Mesenchymal stem cell (in vitro differentiated cells and primary cell): Measurements from ENCODE around the gene STXBP1.

ENCODE experiments used
- DNase-seq: peaks from one replicate; pipeline ENCODE4 v3.0.0-alpha.2; 2013
- H2AFZ ChIP-seq: one replicate; pipeline ENCODE4 v1.6.1; 2013; ENCODE audit warnings: low read depth, mild to moderate bottlenecking, control low read depth, inconsistent platforms, low read length, moderate library complexity
- H2AK5ac ChIP-seq: 2 replicates; pipeline ENCODE4 v1.6.1; 2013; ENCODE audit warnings: low read length, moderate library complexity, mild to moderate bottlenecking, inconsistent platforms; ENCODE audit not compliant: severe bottlenecking
- H2BK120ac ChIP-seq: one replicate; pipeline ENCODE4 v1.6.1; 2013; ENCODE audit warnings: low read depth, mild to moderate bottlenecking, inconsistent platforms, low read length, moderate library complexity
- H2BK12ac ChIP-seq, 2 experiments: one replicate each; pipeline ENCODE4 v1.6.1; 2013; ENCODE audit warnings: inconsistent platforms in 2 of 2, low read length in 2 of 2, mild to moderate bottlenecking in 2 of 2, moderate library complexity in 2 of 2, control low read depth in 1 of 2
- H2BK15ac ChIP-seq: one replicate; pipeline ENCODE4 v1.6.1; 2013; ENCODE audit warnings: mild to moderate bottlenecking, low read depth, inconsistent platforms; ENCODE audit not compliant: poor library complexity, severe bottlenecking
- H2BK5ac ChIP-seq: 2 replicates; pipeline ENCODE4 v1.6.1; 2013; ENCODE audit warnings: low read depth, mild to moderate bottlenecking, low read length, control low read depth, inconsistent platforms; ENCODE audit not compliant: poor library complexity, severe bottlenecking
- H3K14ac ChIP-seq, 2 experiments: one replicate each; pipeline ENCODE4 v1.6.1; 2013; ENCODE audit warnings: inconsistent platforms in 2 of 2, low read length in 2 of 2, control low read depth in 1 of 2, mild to moderate bottlenecking in 1 of 2, moderate library complexity in 1 of 2
- H3K18ac ChIP-seq, 2 experiments: one replicate each; pipeline ENCODE4 v1.6.1; 2013; ENCODE audit warnings: inconsistent platforms in 2 of 2, low read length in 2 of 2, control low read depth in 1 of 2, low read depth in 1 of 2, mild to moderate bottlenecking in 1 of 2
- H3K23ac ChIP-seq, 2 experiments: one replicate each; pipeline ENCODE4 v1.6.1; 2013; ENCODE audit warnings: inconsistent platforms in 2 of 2, low read length in 2 of 2, mild to moderate bottlenecking in 2 of 2, moderate library complexity in 2 of 2, control low read depth in 1 of 2
- H3K27ac ChIP-seq: 2 replicates; pipeline ENCODE4 v1.5.1; 2013; ENCODE audit warnings: mild to moderate bottlenecking, moderate library complexity, low read length, control low read depth, inconsistent platforms; ENCODE audit not compliant: poor library complexity, severe bottlenecking
- H3K27me3 ChIP-seq, 2 experiments: 2 replicates each; pipeline versions ENCODE4 v1.6.1 to v1.7.0; 2013; ENCODE audit warnings: low read length in 2 of 2, mild to moderate bottlenecking in 2 of 2, moderate library complexity in 2 of 2, control low read depth in 1 of 2, inconsistent platforms in 1 of 2; ENCODE audit not compliant: control insufficient read depth in 1 of 2, insufficient read depth in 1 of 2
- H3K36me3 ChIP-seq, 2 experiments: 2 replicates each; pipeline versions ENCODE4 v1.6.1 to v1.7.0; 2013; ENCODE audit warnings: low read length in 2 of 2, control low read depth in 1 of 2, inconsistent platforms in 1 of 2, low read depth in 1 of 2, mild to moderate bottlenecking in 1 of 2; ENCODE audit not compliant: insufficient read depth in 2 of 2, control insufficient read depth in 1 of 2
- H3K4ac ChIP-seq, 2 experiments: one replicate each; pipeline ENCODE4 v1.6.1; 2013; ENCODE audit warnings: inconsistent platforms in 2 of 2, low read length in 2 of 2, mild to moderate bottlenecking in 2 of 2, moderate library complexity in 2 of 2, control low read depth in 1 of 2, low read depth in 1 of 2
- H3K4me1 ChIP-seq: 2 replicates; pipeline ENCODE4 v1.6.1; 2013; ENCODE audit warnings: low read depth, low read length, control low read depth; ENCODE audit not compliant: control insufficient read depth, insufficient read depth
- H3K4me2 ChIP-seq: 2 replicates; pipeline ENCODE4 v1.6.1; 2013; ENCODE audit warnings: low read length, mild to moderate bottlenecking, inconsistent platforms; ENCODE audit not compliant: poor library complexity, severe bottlenecking
- H3K4me3 ChIP-seq, 2 experiments: 2 replicates each; pipeline versions ENCODE4 v1.5.1 to v1.7.0; 2013; ENCODE audit warnings: low read length in 2 of 2, mild to moderate bottlenecking in 2 of 2, control low read depth in 1 of 2, low read depth in 1 of 2; ENCODE audit not compliant: insufficient read depth in 1 of 2
- H3K79me1 ChIP-seq: replicated peaks from 2 replicates; pipeline ENCODE4 v1.6.1; 2013; ENCODE audit warnings: mild to moderate bottlenecking, control low read depth, low read length, inconsistent platforms; ENCODE audit not compliant: poor library complexity, severe bottlenecking
- H3K9ac ChIP-seq: 2 replicates; pipeline ENCODE4 v1.7.0; 2013; ENCODE audit warnings: mild to moderate bottlenecking, low read length, moderate library complexity
- H3K9me3 ChIP-seq: 2 replicates; pipeline ENCODE4 v1.7.0; 2013; ENCODE audit warnings: mild to moderate bottlenecking, low read length; ENCODE audit not compliant: control insufficient read depth
- H4K8ac ChIP-seq: one replicate; pipeline ENCODE4 v1.6.1; 2013; ENCODE audit warnings: inconsistent platforms, mild to moderate bottlenecking, low read length, moderate library complexity
- H4K91ac ChIP-seq: one replicate; pipeline ENCODE4 v1.6.1; 2013; ENCODE audit warnings: mild to moderate bottlenecking, low read length, inconsistent platforms
- WGBS: methylation state at CpG from one replicate; pipeline ENCODE4 v1.1.7; 2013; ENCODE audit warnings: mixed read lengths; 5-methylcytosine and 5-hydroxymethylcytosine counted together

Gene STXBP1

GRCh38 chr9:127712867-127713266, 100.8 kb downstream of the STXBP1 start:
- H2AFZ ChIP-seq, result no peak overlapping the region
- no peaks in the 10 kb centered on the region for H3K27me3 ChIP-seq
- H3K4ac ChIP-seq, result no peak overlapping the region
- WGBS, result 94% methylated on average over 10 of the region's 10 CpGs
- no peak overlapping the region for H2BK5ac ChIP-seq
- no peak overlapping the region for H2BK12ac ChIP-seq
- H2BK120ac ChIP-seq, result no peak overlapping the region
- H4K91ac ChIP-seq, result peak overlapping the region; percentile 43
- H3K4me3 ChIP-seq, result no peak overlapping the region
- H3K9ac ChIP-seq, result no peak overlapping the region
- H3K36me3 ChIP-seq, result peaks cover 0 to 18% of the 10 kb centered on the region in 2 experiments
- peak overlapping the region; percentile 37 for H2AK5ac ChIP-seq
- no peak overlapping the region for H3K27ac ChIP-seq
- no peak overlapping the region for H4K8ac ChIP-seq
- no peak overlapping the region for H2BK15ac ChIP-seq
- H3K4me1 ChIP-seq, result peaks cover 46% of the 10 kb centered on the region
- H3K79me1 ChIP-seq, result peaks cover 20% of the 10 kb centered on the region
- H3K23ac ChIP-seq, result no peak overlapping the region
- DNase-seq, result no peak
- no peak overlapping the region for H3K18ac ChIP-seq
- no peaks in the 10 kb centered on the region for H3K9me3 ChIP-seq
- no peak overlapping the region for H3K4me2 ChIP-seq
- no peak overlapping the region for H3K14ac ChIP-seq

GRCh38 chr9:127714020-127714750, 102.1 kb downstream of the STXBP1 start:
- no peak overlapping the region for H4K91ac ChIP-seq
- peak overlapping the region; percentile 66 for H3K4me2 ChIP-seq
- H2AFZ ChIP-seq, result no peak overlapping the region
- H3K9me3 ChIP-seq, result no peaks in the 10 kb centered on the region
- H3K27me3 ChIP-seq, result no peaks in the 10 kb centered on the region
- no peak overlapping the region for H2BK12ac ChIP-seq
- no peak overlapping the region for H4K8ac ChIP-seq
- peaks cover 46% of the 10 kb centered on the region for H3K4me1 ChIP-seq
- no peak overlapping the region for H2BK5ac ChIP-seq
- H3K27ac ChIP-seq, result no peak overlapping the region
- no peak for DNase-seq
- H2AK5ac ChIP-seq, result no peak overlapping the region
- WGBS, result 81% methylated on average over 19 of the region's 19 CpGs
- H3K9ac ChIP-seq, result peak overlapping the region; percentile 70
- H3K14ac ChIP-seq, result no peak overlapping the region
- no peak overlapping the region for H3K4ac ChIP-seq
- H2BK15ac ChIP-seq, result peak overlapping the region; percentile 63
- H3K4me3 ChIP-seq, result peak overlapping the region; percentile 43 to 79
- peaks cover 0 to 16% of the 10 kb centered on the region in 2 experiments for H3K36me3 ChIP-seq
- H2BK120ac ChIP-seq, result no peak overlapping the region
- no peak overlapping the region for H3K18ac ChIP-seq
- no peak overlapping the region for H3K23ac ChIP-seq
- H3K79me1 ChIP-seq, result peaks cover 20% of the 10 kb centered on the region

- H3K36me3 ChIP-seq, result peaks cover 0 to 12% of the 10 kb centered on the region in 2 experiments
- H3K4ac ChIP-seq, result peak overlapping the region in 1 of 2 experiments; percentile 43
- H2BK12ac ChIP-seq, result no peak overlapping the region
- H2BK5ac ChIP-seq, result no peak overlapping the region
- peak overlapping the region; percentile 0 to 74 for H3K18ac ChIP-seq
- H2BK15ac ChIP-seq, result no peak overlapping the region
- peak overlapping the region in 1 of 2 experiments; percentile 92 for H3K14ac ChIP-seq
- H3K4me3 ChIP-seq, result peak overlapping the region; percentile 73 to 94
- peak overlapping the region; percentile 98 for H2AFZ ChIP-seq
- H3K27ac ChIP-seq, result no peak overlapping the region
- no peak overlapping the region for H2AK5ac ChIP-seq
- no peak overlapping the region for H4K91ac ChIP-seq
- H2BK120ac ChIP-seq, result no peak overlapping the region
- H3K4me1 ChIP-seq, result peaks cover 47% of the 10 kb centered on the region
- H3K9ac ChIP-seq, result peak overlapping the region; percentile 95
- no peaks in the 10 kb centered on the region for H3K27me3 ChIP-seq
- 3% methylated on average over 42 of the region's 44 CpGs for WGBS
- peak overlapping the region; percentile 93 for H3K4me2 ChIP-seq
- peak overlapping the region; percentile 10 for H4K8ac ChIP-seq
- DNase-seq, result peak; percentile 22
- H3K9me3 ChIP-seq, result no peaks in the 10 kb centered on the region
- peak overlapping the region in 1 of 2 experiments; percentile 57 for H3K23ac ChIP-seq
- peaks cover 20% of the 10 kb centered on the region for H3K79me1 ChIP-seq
These were observed 102.9 kb downstream of the STXBP1 start for GRCh38 chr9:127714951-127715469.
